K562 (cell line): ENCODE data around the gene LRRC8C. TPM values are rescaled to one million over a fixed set of nuclear protein-coding genes. Genes with fewer than 3 reads are reported as not detected.

ENCODE experiments used
- ATAC-seq: fragments of 200-7000 bp; cut with Tn5 transposase; 3 replicates; pipeline ENCODE4 v1.9.1; 2020; ENCODE audit warnings: moderate library complexity
- BruUV-seq: library from RNA; stranded (reverse); fragments of 400-500 nt; replicated peaks from 2 replicates; lab custom pipeline; 2021; lab: Mats Ljungman, UMichigan
- CTCF ChIA-PET: fragments of 300-600 bp; formaldehyde crosslinking; extraction: SDS; loops from one replicate; lab custom pipeline; 2021; ENCODE audit warnings: low intra/inter-chr PET ratio; lab: Yijun Ruan, JAX
- POLR2A ChIA-PET: fragments of 300-600, 350-650 bp; sonication (Branson Sonifier 250); formaldehyde crosslinking; extraction: SDS; loops from one replicate; lab custom pipeline; 2021; ENCODE audit warnings: antibody characterized with exemption, inconsistent platforms; lab: Yijun Ruan, JAX
- DNase-seq, 4 experiments: peaks; one replicate each; pipeline versions ENCODE4 v3.0.0 to v3.0.0-alpha.2; 2011 to 2018; ENCODE audit warnings: low spot score in 3 of 4, mixed read lengths in 3 of 4; ENCODE audit errors: extremely low read depth in 1 of 4
- FAIRE-seq: peaks from 2 replicates; lab custom pipeline; 2011; peaks lifted over from hg19 to GRCh38; lab: Jason Lieb, UNC
- H2AFZ ChIP-seq: 2 replicates; pipeline ENCODE4 v1.6.0; 2011; ENCODE audit warnings: low read depth, low read length, control low read depth, inconsistent platforms
- H3K27ac ChIP-seq: fragments of 200-600 bp; 3 replicates; pipeline ENCODE4 v1.8.0; 2011; ENCODE audit warnings: low read depth, mild to moderate bottlenecking, control low read depth, inconsistent platforms, low read length, moderate library complexity, mixed read lengths; ENCODE audit errors: extremely low read depth
- H3K27me3 ChIP-seq, 2 experiments: fragments of 300-600 bp in 1 of 2; 2 replicates in 1 of 2; 3 replicates in 1 of 2; pipeline versions ENCODE4 v1.6.0 to v1.8.0; 2011; ENCODE audit warnings: inconsistent platforms in 2 of 2, low read length in 2 of 2, mild to moderate bottlenecking in 1 of 2, mixed read lengths in 1 of 2, moderate library complexity in 1 of 2; ENCODE audit not compliant: control insufficient read depth in 2 of 2, insufficient read depth in 2 of 2
- H3K36me3 ChIP-seq: fragments of 300-600 bp; 3 replicates; pipeline ENCODE4 v1.8.0; 2011; ENCODE audit warnings: mild to moderate bottlenecking, low read length, inconsistent platforms; ENCODE audit not compliant: control insufficient read depth, insufficient read depth
- H3K4me1 ChIP-seq, 2 experiments: fragments of 200-600 bp in 1 of 2; replicated peaks in 1 of 2; 2 replicates in 1 of 2; 3 replicates in 1 of 2; pipeline versions ENCODE4 v1.5.1 to v1.8.0; 2011; ENCODE audit warnings: inconsistent platforms in 2 of 2, low read length in 2 of 2, mild to moderate bottlenecking in 1 of 2, mixed read lengths in 1 of 2, moderate library complexity in 1 of 2; ENCODE audit not compliant: control insufficient read depth in 2 of 2, insufficient read depth in 2 of 2
- H3K4me2 ChIP-seq: 2 replicates; pipeline ENCODE4 v1.6.1; 2011; ENCODE audit warnings: low read length, control low read depth, inconsistent platforms, mixed read lengths; ENCODE audit not compliant: insufficient read depth
- H3K4me3 ChIP-seq: fragments of 200-600 bp; sonication (generic), shearing (Covaris generic); 2 replicates; pipeline ENCODE4 v1.5.1; 2016; ENCODE audit warnings: control low read depth, inconsistent platforms
- H3K79me2 ChIP-seq: fragments of 200-600 bp; 3 replicates; pipeline ENCODE4 v1.8.0; 2011; ENCODE audit warnings: low read length, inconsistent platforms; ENCODE audit not compliant: control insufficient read depth, insufficient read depth
- H3K9ac ChIP-seq, 2 experiments: 2 replicates each; pipeline versions ENCODE4 v1.6.0 to v1.6.1; 2011; ENCODE audit warnings: low read depth in 2 of 2, low read length in 2 of 2, control low read depth in 1 of 2, inconsistent platforms in 1 of 2, mild to moderate bottlenecking in 1 of 2, mixed read lengths in 1 of 2; ENCODE audit not compliant: insufficient read depth in 1 of 2
- H3K9me1 ChIP-seq: one replicate; pipeline ENCODE4 v1.6.0; 2011; ENCODE audit warnings: inconsistent platforms, mild to moderate bottlenecking, low read length, moderate library complexity; ENCODE audit not compliant: control insufficient read depth, insufficient read depth
- H3K9me3 ChIP-seq: replicated peaks from 2 replicates; pipeline ENCODE4 v1.5.1; 2011; ENCODE audit warnings: low read depth, low read length, inconsistent platforms; ENCODE audit not compliant: control insufficient read depth, insufficient read depth
- H4K20me1 ChIP-seq: replicated peaks from 2 replicates; pipeline ENCODE4 v1.6.1; 2011; ENCODE audit warnings: low read length, inconsistent platforms, mixed read lengths; ENCODE audit not compliant: control insufficient read depth, insufficient read depth
- ASH1L ChIP-seq: fragments of 450-650 bp; IDR thresholded peaks from 2 replicates; pipeline ENCODE4 v1.6.1; 2018; ENCODE audit warnings: borderline replicate concordance, mild to moderate bottlenecking, low read depth; ENCODE audit not compliant: partially characterized antibody
- ATF3 ChIP-seq, 2 experiments: fragments of 450-650 bp in 1 of 2; sonication (generic) in 1 of 2; formaldehyde crosslinking in 1 of 2; IDR thresholded peaks in 1 of 2; conservative IDR thresholded peaks in 1 of 2; 2 replicates each; pipeline versions ENCODE4 v1.6.1 to v1.8.1; 2016 to 2023; ENCODE audit warnings: mild to moderate bottlenecking in 2 of 2, moderate library complexity in 2 of 2, inconsistent platforms in 1 of 2, missing genetic modification reagents in 1 of 2
- FOSL1 ChIP-seq: fragments of 200-800 bp; sonication (Bioruptor generic); conservative IDR thresholded peaks from 2 replicates; pipeline ENCODE4 v1.6.1; 2016; ENCODE audit warnings: missing genetic modification characterization, missing compliant biosample characterization
- IRF1 ChIP-seq: sonication (generic); formaldehyde crosslinking; IDR thresholded peaks from 2 replicates; pipeline ENCODE4 v1.8.0; 2022; ENCODE audit warnings: missing genetic modification reagents, mild to moderate bottlenecking, borderline replicate concordance
- JUN ChIP-seq, 2 experiments: sonication (generic) in 1 of 2; formaldehyde crosslinking in 1 of 2; IDR thresholded peaks; 2 replicates each; pipeline versions ENCODE4 v1.6.1 to v1.8.0; 2012 to 2022; ENCODE audit warnings: borderline replicate concordance in 2 of 2, mild to moderate bottlenecking in 2 of 2, improper control_type of control experiment in 1 of 2, low read depth in 1 of 2, low read length in 1 of 2, missing genetic modification reagents in 1 of 2
- MCM5 ChIP-seq: fragments of 450-650 bp; IDR thresholded peaks from 2 replicates; pipeline ENCODE4 v1.6.1; 2016; ENCODE audit warnings: low read depth
- NCOR1 ChIP-seq: fragments of 450-650 bp; IDR thresholded peaks from 2 replicates; pipeline ENCODE4 v1.6.1; 2016; ENCODE audit warnings: mild to moderate bottlenecking, moderate library complexity
- PBX2 ChIP-seq, 2 experiments: IDR thresholded peaks in 1 of 2; conservative IDR thresholded peaks in 1 of 2; 2 replicates each; pipeline ENCODE4 v1.6.1; 2016; ENCODE audit warnings: low read depth in 2 of 2, mild to moderate bottlenecking in 1 of 2, missing compliant biosample characterization in 1 of 2, missing genetic modification characterization in 1 of 2, moderate library complexity in 1 of 2
- POLR2G ChIP-seq: fragments of 200-400 bp; formaldehyde crosslinking; IDR thresholded peaks from 2 replicates; pipeline ENCODE4 v1.6.1; 2017; ENCODE audit warnings: low read depth, mild to moderate bottlenecking, antibody characterized with exemption, low read length, moderate library complexity
- YY1 ChIP-seq, 3 experiments: IDR thresholded peaks; 2 replicates each; pipeline ENCODE4 v1.6.1; 2011; ENCODE audit warnings: low read length in 2 of 3, mild to moderate bottlenecking in 2 of 3, moderate library complexity in 2 of 3, borderline replicate concordance in 1 of 3, control low read depth in 1 of 3, low read depth in 1 of 3; ENCODE audit not compliant: insufficient read depth in 3 of 3, insufficient replicate concordance in 2 of 3, control insufficient read depth in 1 of 3, insufficient read length in 1 of 3; ENCODE audit errors: extremely low read depth in 1 of 3
- WGBS: fragments of 100-300 bp; shearing (Covaris generic); methylation state at CpG from one replicate; pipeline ENCODE4 v1.1.6; 2016; ENCODE audit warnings: low coverage, mixed read lengths; ENCODE audit not compliant: insufficient coverage; ENCODE audit errors: missing lambda C conversion rate; 5-methylcytosine and 5-hydroxymethylcytosine counted together
- in situ Hi-C: fragments of 300-500 bp; cut with MboI; formaldehyde crosslinking; loops from 4 replicates; pipeline ENCODE4 v1.15.0; 2018; ENCODE audit warnings: inconsistent platforms, mixed read lengths
- intact Hi-C: fragments of 100-400 bp; cut with micrococcal nuclease; formaldehyde crosslinking; loops from 2 replicates; pipeline ENCODE4 v1.14.2; 2022
- polyA plus RNA-seq, 8 experiments: library from polyadenylated mRNA; depleted of rRNA in 4 of 8; stranded (reverse) in 5 of 8; unstranded in 3 of 8; fragments of >200 nt; fragmentation: Nextera tagmentation in 2 of 8; fragmentation: Illumina TruSeq in 1 of 8; extraction: Ambion mirVana in 2 of 8; extraction: Trizol in 1 of 8; gene quantifications; 2 replicates each; pipeline versions ENCODE4 v1.2.1 to v1.2.3, GENCODE V29; 2011 to 2014; ENCODE audit warnings: inconsistent platforms in 1 of 8, missing spikeins in 1 of 8
- total RNA-seq, 7 experiments: library from RNA; depleted of rRNA in 6 of 7; stranded (reverse); fragments of >200 nt in 6 of 7; fragmentation: Illumina TruSeq in 2 of 7; extraction: Trizol in 2 of 7; gene quantifications; 2 replicates each; pipeline versions ENCODE4 v1.2.1 to v1.2.3, GENCODE V29; 2011 to 2021; ENCODE audit warnings: low replicate concordance in 1 of 7

Gene LRRC8C
- total and polyA plus RNA-seq, 9 of the 15 experiments (the other 6 are each of a cell fraction or from before 2014, with no cell fraction given): 1.00 to 12.5 (median 4.5) TPM

GRCh38 chr1:89671775-89672488, 39.0 kb downstream of the LRRC8C start:
- Histone ChIP-seq H3K4me1 (peaks cover 0 to 6% of the 10 kb centered on the region in 2 experiments; a peak in 3 of 5 replicates), H3K36me3 (no peaks in the 10 kb centered on the region), H3K27me3 (no peaks in the 10 kb centered on the region), H3K4me3 (no peak overlapping the region), H2AFZ (no peak overlapping the region), H3K79me2 (peaks cover 5% of the 10 kb centered on the region; the same call in 1 of the 3 replicates), H3K9me1 (no peaks in the 10 kb centered on the region), H3K9ac (no peak overlapping the region), H3K4me2 (no peak overlapping the region), H3K9me3 (no peaks in the 10 kb centered on the region), H4K20me1 (no peaks in the 10 kb centered on the region), H3K27ac (no peak overlapping the region)
- FAIRE-seq (no peak), ATAC-seq (no peak), DNase-seq (no peak)
- in situ Hi-C loops: no loop called here
- intact Hi-C loops: no loop called here
- CTCF ChIA-PET: no interaction called here
- no TSS peak for BruUV-seq
- 25% methylated on average over 4 of the region's 4 CpGs for WGBS
- POLR2A ChIA-PET: interaction anchor here (0.9 to 1.5 kb wide), 2 partner anchors 21 to 24 kb away, joined by 3 read pairs; no protein-coding TSS in a partner anchor
- no peak for TF ChIP-seq ASH1L
- TF ChIP-seq NCOR1: 0 out of 2 replicates have a peak, but pooled peaks have one; percentile 9
- TF ChIP-seq POLR2G: no peak
- TF ChIP-seq YY1 (IDR thresholded peaks at IDR 0.05; ENCODE audit: borderline replicate concordance in 1 of 3, control insufficient read depth in 1 of 3, extremely low read depth in 1 of 3, insufficient read depth in 3 of 3, insufficient read length in 1 of 3, insufficient replicate concordance in 2 of 3, low read depth in 1 of 3, low read length in 2 of 3): no peak
- peak; percentile 69 for TF ChIP-seq FOSL1 (tag)
- no peak for TF ChIP-seq MCM5
- no peak for TF ChIP-seq JUN (IDR thresholded peaks at IDR 0.05; ENCODE audit: borderline replicate concordance, low read depth, low read length)
- TF ChIP-seq JUN (CRISPR knock-in tag; IDR thresholded peaks at IDR 0.05; ENCODE audit: borderline replicate concordance): no peak
- no peak for TF ChIP-seq IRF1
- TF ChIP-seq PBX2 (CRISPR knock-in tag; IDR thresholded peaks at IDR 0.05; ENCODE audit: low read depth): no peak
- TF ChIP-seq PBX2 (tag; conservative IDR thresholded peaks at IDR 0.05; ENCODE audit: low read depth): peak; percentile 81
- peak; percentile 55 for TF ChIP-seq ATF3 (IDR thresholded peaks at IDR 0.05)
- TF ChIP-seq ATF3 (CRISPR knock-in tag; conservative IDR thresholded peaks at IDR 0.05): no peak
